ENCODE measurements around the gene TAOK1. TPM values are rescaled to one million over a fixed set of nuclear protein-coding genes. Genes with fewer than 3 reads are reported as not detected.

Gene TAOK1
- total and polyA plus RNA-seq, 9 of the 15 experiments (the other 6 are each of a cell fraction or from before 2014, with no cell fraction given): 3.2 to 33.1 (median 16.5) TPM

GRCh38 chr17:29401258-29401657, 11.1 kb downstream of the TAOK1 start:
- Histone ChIP-seq H3K9ac (ENCODE audit: insufficient read depth in 1 of 2, low read depth in 2 of 2, low read length in 2 of 2) (no peak overlapping the region), H3K79me2 (ENCODE audit: control insufficient read depth, insufficient read depth, low read length) (peaks cover 87% of the 10 kb centered on the region), H4K20me1 (replicated peaks; ENCODE audit: control insufficient read depth, insufficient read depth, low read length) (no peaks in the 10 kb centered on the region), H3K4me3 (no peak overlapping the region), H3K9me1 (ENCODE audit: control insufficient read depth, insufficient read depth, low read length) (no peaks in the 10 kb centered on the region), H3K9me3 (replicated peaks; ENCODE audit: control insufficient read depth, insufficient read depth, low read depth, low read length) (no peaks in the 10 kb centered on the region), H3K4me1 (replicated peaks in 1 of 2; ENCODE audit: control insufficient read depth in 2 of 2, insufficient read depth in 2 of 2, low read length in 2 of 2) (no peaks in the 10 kb centered on the region; a peak in 1 of 5 replicates), H2AFZ (ENCODE audit: low read depth, low read length) (no peak overlapping the region), H3K27me3 (ENCODE audit: control insufficient read depth in 2 of 2, insufficient read depth in 2 of 2, low read length in 2 of 2) (no peaks in the 10 kb centered on the region), H3K27ac (ENCODE audit: extremely low read depth, low read depth, low read length) (no peak overlapping the region), H3K4me2 (ENCODE audit: insufficient read depth, low read length) (no peak overlapping the region), H3K36me3 (ENCODE audit: control insufficient read depth, insufficient read depth, low read length) (peaks cover 26% of the 10 kb centered on the region)
- FAIRE-seq: no peak
- in situ Hi-C loops (cut with MboI) (no loop called here), intact Hi-C loops (cut with micrococcal nuclease) (no loop called here)
- TF ChIP-seq FUS (optimal IDR thresholded peaks at IDR 0.05; ENCODE audit: low read depth, low read length): no peak
- no peak for TF ChIP-seq BRCA1 (IDR thresholded peaks at IDR 0.05)
- no peak for TF ChIP-seq BRCA1 (CRISPR knock-in tag; IDR thresholded peaks at IDR 0.05)
- TF ChIP-seq UBTF (IDR thresholded peaks at IDR 0.05; ENCODE audit: borderline replicate concordance in 1 of 2, low read depth in 2 of 2, low read length in 2 of 2): no peak
- no peak for TF ChIP-seq NCOA4 (IDR thresholded peaks at IDR 0.05; ENCODE audit: partially characterized antibody)
- TF ChIP-seq CHD4 (IDR thresholded peaks at IDR 0.05; ENCODE audit: insufficient read depth, insufficient replicate concordance, low read depth, low read length, poor library complexity, severe bottlenecking): no peak
- no peak for TF ChIP-seq ZNF143 (CRISPR knock-in tag; IDR thresholded peaks at IDR 0.05)
- no peak for TF ChIP-seq ZNF717 (CRISPR knock-in tag; IDR thresholded peaks at IDR 0.05)
- TF ChIP-seq POLR2B (IDR thresholded peaks at IDR 0.05; ENCODE audit: low read depth, partially characterized antibody): no peak
- no peak for TF ChIP-seq ZNF253 (CRISPR knock-in tag; conservative IDR thresholded peaks at IDR 0.05)
- TF ChIP-seq ARID4B (CRISPR knock-in tag; IDR thresholded peaks at IDR 0.05): no peak
- TF ChIP-seq SMC3 (conservative IDR thresholded peaks at IDR 0.05; ENCODE audit: insufficient read depth, low read depth, low read length): no peak
- no peak for TF ChIP-seq CXXC5 (CRISPR knock-in tag; IDR thresholded peaks at IDR 0.05)
- TF ChIP-seq RBM17 (IDR thresholded peaks at IDR 0.05; ENCODE audit: borderline replicate concordance, low read depth, low read length): no peak
- TF ChIP-seq ZNF764 (CRISPR knock-in tag; IDR thresholded peaks at IDR 0.05; ENCODE audit: low read depth): no peak
- POLR2A ChIA-PET: no interaction called here
- 99% methylated on average over 4 of the region's 4 CpGs for WGBS (ENCODE audit: insufficient coverage, low coverage, missing lambda C conversion rate)
- no peak for ATAC-seq
- CTCF ChIA-PET (ENCODE audit: low intra/inter-chr PET ratio): no interaction called here
- no peak for DNase-seq (ENCODE audit: extremely low read depth in 1 of 4, low spot score in 3 of 4)
- BruUV-seq (replicated peaks): no TSS peak

Measured in K562 (cell line).